HG02981 (cell line): ENCODE measurements around the gene SLX9.

Experiments used
- ATAC-seq: cut with Tn5 transposase; IDR thresholded peaks from one replicate; pipeline ENCODE4 v1.9.1; 2021; ENCODE audit warnings: mild to moderate bottlenecking, moderate library complexity; ENCODE audit not compliant: unreplicated experiment

SLX9 gene

DNA sequence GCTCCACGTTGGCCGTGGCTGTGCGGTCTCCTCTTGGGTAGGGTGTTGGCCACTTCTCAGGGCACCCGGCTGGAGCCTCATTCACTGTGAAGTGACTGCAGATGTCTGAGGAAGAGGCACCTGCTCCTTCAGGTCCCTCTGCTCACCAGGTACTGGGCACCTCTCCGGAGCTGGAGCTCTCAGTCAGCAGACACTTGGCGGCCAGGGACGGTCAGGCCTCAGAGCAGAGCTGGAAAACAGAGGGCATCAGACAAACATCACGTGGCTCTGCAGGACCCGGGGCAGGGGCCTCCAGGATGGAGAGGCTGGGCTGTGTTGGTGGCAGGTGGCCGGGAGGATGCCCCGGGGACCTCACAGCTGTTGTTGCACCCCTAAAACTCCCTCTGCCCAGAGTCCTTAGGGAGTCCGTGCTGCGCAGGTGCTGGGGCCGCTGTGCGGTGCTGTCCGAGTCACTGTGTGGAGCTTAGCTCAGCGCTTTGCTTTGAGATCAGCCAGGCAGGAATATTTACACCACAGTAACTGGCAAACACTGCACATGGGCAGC lies 59.7 kb downstream of the SLX9 start:
- no peak for ATAC-seq

DNA sequence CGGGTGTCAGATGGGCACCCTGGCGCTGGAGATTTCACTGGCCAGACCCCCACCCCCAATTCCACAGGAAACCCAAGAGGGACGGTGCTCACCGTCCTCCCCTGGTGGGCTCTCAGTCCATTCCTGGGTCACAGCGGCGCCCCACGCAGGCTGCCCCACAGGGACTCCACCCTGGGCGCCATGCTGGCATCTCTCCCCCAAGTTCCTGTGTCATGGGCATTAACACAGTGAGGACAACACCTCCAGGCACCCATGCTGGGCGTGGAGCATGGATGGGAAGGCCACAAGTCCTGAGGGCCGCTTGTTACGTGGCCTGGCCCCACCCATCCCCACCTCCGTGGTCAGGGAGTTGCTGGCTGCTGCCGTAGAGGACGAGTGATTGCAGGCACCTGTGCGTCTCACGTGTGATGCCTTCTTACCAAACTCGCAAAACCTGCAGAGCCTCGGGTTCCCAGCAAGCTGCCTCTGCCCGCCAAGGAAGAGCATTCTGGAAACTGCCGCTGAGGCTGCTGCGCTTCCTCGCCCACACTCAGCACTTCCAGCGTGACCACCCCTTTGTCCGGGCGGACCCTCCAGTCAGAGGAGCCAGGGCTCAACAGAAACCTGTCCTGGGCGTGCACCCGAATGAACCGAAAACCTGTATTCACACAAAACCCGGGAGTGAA lies 60.3 kb downstream of the SLX9 start:
- ATAC-seq: no peak

DNA sequence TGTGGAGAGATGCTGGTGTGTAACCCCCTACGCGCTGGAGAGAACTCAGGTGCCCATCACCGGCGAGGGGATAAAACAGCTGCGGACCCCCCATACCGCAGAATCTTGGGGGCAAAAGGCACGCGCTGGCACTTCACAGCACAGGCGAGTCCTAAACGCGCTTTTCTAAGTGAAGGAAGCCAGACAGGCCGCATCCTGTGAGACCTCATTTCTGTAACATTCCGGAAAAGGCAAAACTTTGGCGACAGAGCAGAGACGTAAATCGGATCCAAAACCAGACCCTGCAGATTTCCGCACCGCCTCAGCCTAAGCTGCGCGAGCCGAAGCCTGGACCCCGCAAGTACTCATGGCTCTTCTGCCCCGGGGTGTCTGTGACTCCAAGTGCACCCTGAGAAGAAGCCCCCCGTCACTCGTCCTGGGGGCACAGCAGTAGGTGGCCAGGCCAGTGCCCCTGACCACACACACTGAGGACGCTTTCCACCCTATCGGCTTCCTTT lies 60.9 kb downstream of the SLX9 start:
- ATAC-seq: no peak

DNA sequence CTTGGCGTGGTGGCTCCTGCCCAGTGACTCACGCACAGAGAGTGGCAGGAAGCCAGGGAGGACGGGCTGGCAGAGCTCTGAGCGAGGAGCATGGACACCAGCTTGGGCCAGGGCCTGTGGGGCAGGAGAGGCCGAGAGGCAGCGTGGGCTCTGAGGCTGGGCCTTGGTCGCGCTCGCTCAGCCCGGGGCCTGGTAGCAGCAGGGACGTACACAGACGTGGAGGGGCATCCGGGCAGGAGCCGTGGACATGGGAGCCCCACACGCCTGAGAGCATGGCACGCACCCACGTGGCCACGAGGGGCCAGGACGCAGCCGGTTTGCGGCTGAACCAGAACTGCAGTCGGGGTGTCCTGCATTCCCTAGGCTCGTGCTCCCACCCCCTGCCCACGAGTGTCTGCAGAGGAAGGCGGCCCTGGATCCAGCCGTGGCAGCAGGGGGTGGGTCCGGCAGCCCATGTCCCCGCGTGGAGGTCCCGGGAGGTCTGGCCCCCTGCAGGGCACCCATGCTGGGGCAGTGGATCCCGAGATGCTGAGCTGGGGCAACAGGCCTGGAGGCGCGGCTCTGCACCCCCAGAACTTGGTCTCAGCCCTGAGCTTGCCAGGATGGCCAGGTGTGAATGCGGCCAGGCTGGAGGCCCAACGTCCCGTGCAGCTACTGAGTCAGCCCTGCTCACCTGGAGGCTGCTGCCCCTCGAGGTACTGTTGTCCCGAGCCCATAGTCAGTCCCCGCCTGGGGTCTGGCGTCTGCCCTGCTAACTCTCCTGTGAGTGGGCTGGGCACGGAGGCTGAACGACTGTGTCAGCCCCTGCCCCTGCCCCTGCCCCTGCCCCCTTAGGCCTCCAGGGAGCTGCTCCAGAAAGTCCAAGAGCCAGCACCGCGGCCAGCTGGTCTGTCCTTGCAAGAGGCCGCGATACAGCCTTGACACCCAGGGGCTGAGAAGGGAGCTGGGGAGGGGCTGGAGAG lies 61.6 kb downstream of the SLX9 start:
- ATAC-seq: no peak

DNA sequence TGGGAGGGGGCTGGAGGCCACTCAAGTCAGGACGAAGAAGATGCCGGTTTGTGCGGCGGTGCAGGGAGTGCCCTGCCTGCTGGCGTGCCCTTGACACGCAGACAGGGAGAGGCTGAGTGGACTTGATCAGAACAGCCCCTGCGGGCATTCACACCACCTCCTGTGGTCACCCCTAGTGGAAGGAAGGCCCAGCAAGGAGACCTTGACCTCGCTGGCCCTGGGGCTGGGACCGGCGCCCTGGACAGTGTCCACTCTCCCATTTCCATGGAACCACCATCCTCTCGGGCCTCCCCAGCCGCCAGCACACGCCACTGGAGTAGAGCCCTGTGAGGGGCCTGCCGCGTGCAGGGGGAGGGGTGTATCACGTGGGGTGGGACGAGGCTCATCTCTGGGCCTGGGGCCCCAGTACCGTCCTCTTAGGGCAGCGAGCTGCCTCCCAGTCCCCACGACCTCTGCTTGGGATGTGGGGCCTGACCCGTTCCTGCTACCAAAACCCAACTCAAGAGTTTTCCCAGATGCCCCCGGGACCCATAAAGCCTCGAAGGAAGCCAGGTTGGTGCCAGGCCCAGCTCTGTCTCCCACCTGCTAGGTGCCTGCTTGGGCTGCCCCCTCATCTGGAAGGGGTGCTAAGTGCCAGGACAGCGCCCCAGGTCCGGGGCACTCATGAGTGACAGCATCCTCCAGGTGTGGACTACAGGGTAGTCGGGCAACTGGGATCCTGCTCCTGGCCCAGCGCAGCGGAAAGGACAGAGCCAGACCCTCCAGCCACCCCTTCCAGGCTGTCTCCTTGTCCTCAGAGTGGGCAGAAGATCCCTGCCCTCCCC lies 62.8 kb downstream of the SLX9 start:
- ATAC-seq: no peak

DNA sequence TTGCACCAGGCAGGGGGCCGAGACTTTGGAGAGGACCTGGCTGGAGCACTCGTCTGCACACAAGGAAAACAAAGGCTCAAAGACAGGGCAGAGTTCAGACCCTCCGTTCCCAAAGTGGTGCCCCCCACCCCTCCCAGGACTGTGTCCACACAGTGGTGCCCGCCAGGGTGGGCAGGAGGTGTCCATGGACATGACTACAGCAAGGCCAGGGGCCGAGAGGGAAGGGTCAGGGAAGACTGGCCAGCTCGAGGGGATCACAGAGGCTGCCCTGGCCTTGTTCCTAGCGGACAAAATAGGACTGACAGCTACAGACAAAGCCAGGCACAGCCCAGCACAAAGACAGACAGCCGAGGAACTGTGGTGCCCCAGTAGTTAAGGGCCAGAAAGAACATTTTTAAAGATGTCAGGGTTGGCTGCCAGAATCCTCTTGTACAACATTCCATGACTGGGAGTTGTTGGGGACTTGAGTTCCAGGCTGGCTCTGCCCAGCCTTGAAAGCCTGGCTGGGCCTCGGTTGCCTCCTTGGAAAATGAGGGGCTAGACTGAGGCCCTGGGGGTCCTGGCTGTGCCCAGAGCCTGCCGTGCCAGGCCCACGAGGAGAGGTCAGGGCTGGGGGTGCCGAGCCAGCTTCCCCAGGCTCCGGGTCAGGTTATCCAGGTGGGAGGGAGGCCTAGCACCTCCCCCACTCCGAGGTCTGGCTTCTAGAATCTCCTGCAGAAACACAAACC lies 63.7 kb downstream of the SLX9 start:
- no peak for ATAC-seq

DNA sequence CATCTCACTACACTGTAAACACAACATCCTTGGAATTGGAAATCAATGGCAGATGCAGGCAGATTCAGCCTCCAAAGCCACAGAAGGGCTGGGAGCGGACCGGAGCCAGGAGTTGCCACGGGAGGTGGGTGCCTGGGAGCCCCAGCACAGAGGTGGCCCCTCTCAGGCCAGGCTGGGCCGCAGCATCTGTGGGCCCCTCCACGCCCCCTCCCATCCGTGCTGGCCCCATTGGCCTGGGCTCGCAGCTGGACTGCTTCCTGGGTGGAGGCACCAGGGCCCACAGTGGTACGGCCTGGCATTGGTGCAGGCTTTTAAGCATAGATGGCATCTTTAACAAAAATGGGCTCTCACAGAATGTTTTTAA lies 64.2 kb downstream of the SLX9 start:
- ATAC-seq: no peak

DNA sequence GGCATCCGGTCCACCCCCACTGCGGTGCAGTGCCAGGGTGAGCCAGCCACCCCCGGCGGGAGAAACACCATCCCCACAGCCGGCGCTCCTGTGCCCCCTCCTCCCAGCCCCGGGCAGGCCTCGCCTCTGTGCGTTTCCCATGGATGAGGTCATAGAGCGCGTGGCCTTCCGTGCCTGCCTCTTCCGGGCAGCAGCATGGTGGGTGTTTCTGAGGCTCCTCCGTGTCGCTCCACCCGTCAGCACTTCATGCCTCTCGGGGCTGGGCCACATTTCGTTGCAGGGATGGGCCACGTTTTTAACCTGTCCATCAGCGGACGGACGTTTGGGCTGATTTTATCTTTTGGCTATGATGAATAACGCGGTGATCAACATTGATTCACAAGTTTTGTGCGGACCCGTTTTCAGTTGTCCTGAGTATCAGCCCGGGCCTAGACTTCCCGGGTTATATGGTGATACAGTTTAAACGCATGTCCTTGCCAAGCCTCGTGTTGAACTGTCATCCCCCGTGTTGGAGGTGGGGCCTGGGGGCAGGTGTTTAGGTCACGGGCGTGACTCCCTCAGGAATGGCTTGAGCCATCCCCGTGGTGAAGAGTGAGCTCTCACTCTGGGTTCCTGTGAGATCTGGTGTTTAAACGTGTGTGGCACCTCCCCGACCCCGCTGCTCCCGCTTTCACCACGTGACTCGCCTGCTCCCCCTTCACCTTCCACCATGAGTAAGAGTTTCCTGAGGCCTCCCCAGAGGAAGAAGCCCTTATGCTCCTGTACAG lies 64.8 kb downstream of the SLX9 start:
- ATAC-seq: no peak

DNA sequence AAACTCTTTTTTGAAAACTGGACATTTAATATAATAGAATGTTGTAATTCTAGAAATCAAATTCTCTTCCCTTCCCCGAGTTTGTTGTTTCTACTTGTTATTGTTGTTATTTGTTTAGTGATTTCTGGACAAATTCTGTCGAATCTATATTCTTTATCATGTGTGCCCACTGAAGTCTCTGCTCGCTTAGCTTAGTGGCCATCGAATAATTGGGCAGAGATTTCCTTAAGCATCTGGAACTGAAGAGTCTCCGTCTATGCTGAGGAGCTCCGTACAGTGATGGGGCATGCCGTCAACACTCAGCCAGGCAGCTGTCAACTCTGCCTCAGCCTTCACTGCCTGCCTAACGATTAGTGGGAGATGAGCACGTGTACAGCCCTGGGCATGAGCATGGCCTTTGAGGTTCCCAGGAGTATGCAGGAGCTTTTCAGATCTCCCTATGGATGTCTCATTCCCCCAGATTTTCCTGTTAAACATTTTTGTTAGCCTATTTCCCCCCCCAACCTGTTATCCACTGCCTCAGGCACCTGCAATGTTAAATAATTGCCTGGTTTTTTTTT lies 66.8 kb downstream of the SLX9 start:
- no peak for ATAC-seq

DNA sequence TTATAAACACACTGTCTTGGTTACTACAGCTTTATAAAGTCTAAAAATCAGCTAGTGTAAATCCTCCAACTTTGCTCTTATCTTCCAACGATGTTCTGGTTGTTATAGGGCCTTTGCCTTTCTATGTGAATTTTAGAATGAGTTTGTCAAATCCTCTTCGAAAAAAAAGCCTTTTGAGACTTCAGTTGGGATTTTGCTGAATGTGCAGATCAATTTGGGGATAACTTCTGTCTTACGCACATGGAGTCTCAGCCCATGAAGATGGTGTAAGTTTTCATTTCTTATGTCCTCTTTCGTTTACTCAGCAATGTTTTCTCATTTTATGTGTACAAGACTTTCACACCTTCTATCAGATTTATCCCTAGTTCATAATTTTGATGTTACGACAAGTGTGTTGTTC lies 69.8 kb downstream of the SLX9 start:
- no peak for ATAC-seq

DNA sequence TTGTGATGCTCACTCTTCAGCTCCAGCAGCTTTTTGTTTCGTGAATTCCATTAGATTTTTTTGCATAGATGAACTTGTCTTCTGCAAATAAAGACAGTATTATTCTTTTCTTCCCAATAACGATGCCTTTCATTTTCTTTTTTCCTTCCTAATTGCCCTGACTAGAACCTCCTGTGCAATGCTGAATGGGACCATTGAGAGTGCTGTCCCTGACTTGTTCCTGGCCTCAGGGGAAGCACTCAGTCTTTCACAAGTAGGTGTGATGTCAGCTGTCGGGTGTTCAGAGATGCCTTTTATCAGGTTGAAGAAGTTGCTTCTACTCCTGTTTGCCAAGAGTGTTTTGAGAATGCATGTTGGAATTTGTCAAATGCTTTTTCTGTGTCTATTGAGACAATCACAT lies 70.3 kb downstream of the SLX9 start:
- no peak for ATAC-seq

DNA sequence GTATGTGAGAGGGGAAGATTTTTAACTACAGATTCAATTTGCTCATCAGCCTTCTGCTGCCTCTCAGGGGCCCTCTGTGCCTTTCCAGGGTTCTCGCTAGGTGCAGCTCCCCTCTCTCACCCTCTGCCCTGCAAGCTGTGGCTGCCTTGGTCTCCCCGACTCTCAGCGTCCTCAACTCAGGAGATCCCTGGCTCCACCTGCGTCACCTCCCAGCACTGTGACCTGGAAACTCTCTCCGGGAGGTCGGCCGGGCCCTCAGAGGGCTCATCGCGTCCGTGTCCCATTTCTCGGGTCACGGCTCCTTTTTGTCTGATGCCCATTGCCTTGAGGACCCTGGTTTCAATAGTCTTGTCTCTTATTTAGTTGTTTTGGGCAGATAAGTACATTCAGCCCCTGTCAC lies 71.0 kb downstream of the SLX9 start:
- ATAC-seq: no peak

DNA sequence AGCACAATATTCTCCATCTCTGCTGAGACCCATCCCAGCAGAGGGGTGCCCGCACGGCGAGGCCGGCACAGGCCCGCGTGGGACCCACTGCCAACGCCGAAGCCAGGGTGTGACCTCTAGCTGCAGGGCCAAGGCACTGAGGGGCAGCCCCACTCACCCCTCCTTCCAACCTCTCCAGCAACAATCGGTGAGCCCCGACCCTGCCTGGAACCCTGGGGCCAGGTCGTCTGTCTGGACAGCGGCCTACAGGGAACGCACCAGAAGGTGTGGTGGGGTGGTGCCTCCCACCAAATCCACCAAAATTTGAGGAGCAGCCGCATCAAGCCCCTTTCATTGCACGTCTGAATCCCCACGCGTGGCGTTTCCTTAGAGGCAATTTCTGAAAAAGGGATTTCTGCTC lies 71.6 kb downstream of the SLX9 start:
- ATAC-seq: no peak

DNA sequence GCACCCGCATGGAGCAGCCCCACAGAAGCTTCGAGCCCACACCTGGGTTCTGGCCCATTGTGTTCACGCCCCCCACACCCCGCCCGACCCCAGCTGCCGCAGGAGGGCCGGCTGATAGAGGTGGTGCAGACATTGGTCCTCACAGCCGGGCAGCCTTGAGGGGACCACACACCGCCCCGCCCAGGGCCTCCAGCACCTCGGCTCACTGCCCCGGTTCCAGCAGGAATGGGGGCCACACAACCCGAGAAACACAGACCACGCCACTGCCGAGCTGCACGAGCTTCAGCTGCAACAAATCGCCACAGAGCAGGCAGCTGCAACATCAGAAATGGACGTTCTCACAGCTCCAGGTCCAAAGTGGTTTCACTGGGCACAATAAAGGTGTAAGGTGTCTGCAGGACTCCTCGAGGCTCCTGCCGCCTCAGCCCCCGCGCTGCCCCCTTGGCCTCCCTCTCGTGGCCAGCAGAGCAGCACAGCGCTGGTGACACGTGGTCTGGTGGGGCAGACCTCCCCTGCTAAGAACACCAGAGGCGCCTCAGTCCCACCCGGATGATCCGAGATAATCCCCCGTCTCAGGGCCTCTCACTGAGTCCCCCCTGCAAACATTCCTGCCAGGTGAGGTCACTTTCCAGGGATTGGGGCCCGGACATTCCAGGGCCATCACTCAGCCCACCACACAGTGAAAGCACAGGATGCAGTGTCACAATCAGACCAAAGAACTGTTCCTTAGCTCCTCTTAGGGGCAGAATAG lies 72.3 kb downstream of the SLX9 start:
- no peak for ATAC-seq

DNA sequence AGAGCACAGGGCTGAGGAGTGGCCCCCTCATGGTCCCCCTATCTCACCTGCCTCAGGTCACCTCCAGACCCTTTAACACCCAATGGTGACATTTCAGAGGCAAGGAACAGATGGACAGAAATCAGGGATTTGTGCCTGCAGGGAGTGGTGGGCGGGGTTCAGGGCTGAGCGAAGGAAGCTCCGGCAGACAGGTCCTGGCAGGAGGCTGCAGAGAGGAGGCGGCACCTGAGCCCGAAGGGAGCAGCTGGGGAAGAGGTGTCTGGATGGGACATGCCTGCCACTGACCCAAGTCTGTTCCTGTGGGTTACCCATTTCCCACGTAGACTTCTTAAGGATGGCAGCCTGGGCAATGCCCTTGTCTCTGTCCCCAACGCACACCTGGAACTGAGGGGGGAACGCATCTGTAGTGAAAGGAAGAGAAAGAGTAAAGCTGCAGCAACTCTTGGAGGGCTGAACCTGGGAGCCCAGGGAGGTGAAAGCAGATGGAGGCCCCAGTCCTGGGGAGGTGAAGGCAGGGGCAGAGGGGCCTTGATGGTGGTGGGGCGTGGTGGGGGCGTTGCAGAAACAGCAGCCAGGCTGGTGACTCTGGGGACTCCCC lies 72.9 kb downstream of the SLX9 start:
- ATAC-seq: no peak

DNA sequence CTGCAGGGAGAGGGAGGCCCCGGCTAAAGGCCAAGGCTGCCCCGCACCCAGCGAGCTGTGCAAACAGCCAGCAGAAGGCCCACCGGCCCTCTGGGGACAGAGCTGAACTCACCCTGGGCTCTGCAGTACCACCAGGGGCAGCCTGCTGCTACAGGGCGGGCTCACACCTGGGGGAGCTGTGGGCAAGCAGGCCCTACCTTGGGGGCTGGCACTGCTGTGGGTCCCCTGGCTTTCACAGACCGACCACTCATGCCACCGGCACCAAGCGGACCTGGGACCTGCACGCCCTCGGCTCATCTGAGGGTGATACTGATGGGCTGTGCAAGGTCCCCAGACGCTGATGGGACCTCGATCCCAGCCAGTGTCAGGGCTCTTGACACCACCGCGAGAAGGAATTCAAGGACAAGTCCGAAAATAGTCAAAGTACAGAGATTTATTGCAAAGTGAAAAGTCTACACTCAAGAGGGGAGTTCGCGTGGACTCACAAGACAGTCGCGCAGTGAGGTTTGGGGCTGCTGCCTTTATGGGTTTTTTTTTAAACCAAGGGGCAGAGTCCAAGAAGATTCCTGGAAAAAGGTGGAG lies 73.5 kb downstream of the SLX9 start:
- ATAC-seq: no peak

DNA sequence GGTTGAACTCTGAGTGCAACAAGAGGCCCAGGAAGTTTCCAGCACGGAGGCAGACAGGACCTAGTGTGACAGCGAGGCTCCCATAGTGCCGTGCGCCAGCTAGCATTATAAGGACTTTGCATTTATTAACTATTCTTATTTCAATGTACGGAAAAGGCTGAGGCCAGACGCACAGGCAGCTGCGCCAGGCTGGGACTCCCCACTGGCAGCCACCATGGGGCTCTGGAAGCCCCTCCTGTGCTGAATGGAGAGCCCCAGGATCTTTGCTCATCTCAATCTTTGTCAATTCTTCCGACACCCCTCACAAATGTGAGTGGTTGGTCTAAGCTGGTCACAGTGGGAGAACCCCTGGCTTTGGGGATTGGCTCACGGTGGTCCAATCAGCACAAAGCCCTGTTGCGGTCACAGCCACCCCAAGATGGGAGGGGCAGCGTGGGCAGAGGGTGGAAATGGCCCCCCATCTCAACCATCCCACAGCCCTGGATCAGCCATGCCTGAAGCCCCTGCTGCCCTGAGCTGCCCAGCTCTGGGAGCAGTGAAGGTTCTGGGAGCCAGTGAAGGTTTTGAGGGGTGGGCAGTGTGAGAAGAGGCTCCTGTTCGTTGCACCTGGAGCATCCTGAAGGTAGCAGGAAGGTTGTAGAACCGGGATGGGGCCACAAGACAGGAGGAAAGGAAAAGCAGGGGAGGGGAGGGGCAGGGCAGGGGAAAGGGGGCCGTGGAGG lies 75.1 kb downstream of the SLX9 start:
- no peak for ATAC-seq
